HG03025 (cell line): ENCODE results near the gene PDE6C.

Experiments
- ATAC-seq: cut with Tn5 transposase; IDR thresholded peaks from one replicate; pipeline ENCODE4 v1.9.1; 2021; ENCODE audit warnings: mild to moderate bottlenecking, moderate library complexity; ENCODE audit not compliant: unreplicated experiment, low FRiP score

Gene PDE6C

DNA sequence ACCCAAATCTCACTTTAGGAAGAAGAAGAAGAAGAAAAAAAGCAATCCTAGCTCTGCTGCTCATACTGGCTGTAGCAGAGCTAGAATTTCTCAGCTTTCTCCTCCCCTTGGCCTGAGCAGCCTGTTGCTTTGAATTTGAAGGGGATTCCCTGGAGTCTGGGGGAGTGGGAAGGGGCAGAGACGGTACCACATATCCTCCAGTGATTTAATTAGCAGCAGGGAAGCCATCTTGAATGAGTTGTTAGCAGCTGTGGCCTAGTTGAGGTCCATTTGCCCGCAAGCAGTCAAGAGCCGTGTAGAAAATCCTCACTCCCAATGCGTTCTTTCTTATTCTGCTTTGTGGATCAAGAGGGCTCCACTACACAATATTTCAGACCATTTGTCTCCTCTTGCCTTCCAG lies 16.5 kb downstream of the PDE6C start:
- no peak for ATAC-seq

- ATAC-seq, result no peak
Observed at GRCh38 chr10:93629647-93630305, 17.4 kb downstream of the PDE6C start.

- no peak for ATAC-seq
Observed at GRCh38 chr10:93630625-93631557, 18.6 kb downstream of the PDE6C start.

GRCh38 chr10:93639791-93640190 lies 27.5 kb downstream of the PDE6C start:
- no peak for ATAC-seq

DNA sequence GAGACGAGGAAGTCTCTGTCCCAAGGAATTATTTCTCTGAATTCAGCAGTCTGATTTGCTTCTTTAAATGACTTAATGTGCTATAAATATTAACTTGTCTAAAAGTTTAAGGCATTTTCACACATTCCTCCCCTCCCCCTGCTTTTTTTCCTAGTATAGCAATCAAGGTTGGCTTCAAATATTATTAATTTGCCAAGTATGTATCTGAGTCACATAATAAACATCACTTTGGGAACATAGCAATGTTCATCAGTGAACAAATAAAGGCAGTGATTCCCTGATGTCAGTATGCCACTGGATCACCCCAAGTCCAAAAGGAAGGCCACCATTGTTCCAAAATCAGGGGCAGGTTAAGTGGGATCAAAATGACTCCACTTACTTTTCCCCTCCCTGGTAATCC lies 40.5 kb downstream of the PDE6C start:
- no peak for ATAC-seq

- no peak for ATAC-seq
Observed at GRCh38 chr10:93654201-93654600, 41.9 kb downstream of the PDE6C start.

DNA sequence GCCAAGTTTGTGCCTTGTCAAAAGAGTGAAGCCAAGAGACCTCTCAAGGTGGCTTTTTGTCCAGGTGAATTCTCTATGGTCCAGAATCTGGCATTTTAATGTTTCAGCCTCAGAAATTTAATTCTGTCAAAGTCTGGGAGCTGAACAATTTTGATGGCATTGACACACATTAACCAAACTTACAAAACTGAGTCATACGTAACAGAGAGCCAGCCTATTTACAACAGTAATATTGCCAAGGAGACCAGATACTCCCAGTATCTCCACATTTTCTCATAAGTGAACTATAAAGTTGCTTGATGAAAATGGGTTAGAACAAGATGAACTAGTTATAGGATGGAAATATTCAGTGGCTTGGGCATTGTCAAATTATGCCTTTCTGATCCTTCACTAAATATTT lies 43.8 kb downstream of the PDE6C start:
- no peak for ATAC-seq

DNA sequence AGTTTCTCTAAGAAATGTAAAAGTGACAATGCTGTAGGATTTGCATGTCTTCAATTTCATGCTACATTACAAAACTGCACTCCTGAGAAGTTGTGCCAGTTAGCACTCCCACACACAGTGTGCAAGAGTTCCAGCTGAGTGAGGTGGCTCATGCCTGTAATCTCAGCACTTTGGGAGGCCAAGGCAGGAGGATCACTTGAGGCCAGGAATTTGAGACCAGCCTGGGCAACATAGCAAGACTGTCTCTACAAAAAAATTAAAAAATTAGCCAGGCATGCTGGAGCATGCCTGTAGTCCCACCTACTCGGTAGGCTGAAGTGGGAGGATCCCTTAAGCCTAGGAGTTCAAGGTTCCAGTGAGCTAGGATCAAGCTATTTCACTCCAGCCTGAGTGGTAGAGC lies 45.4 kb downstream of the PDE6C start:
- ATAC-seq, result no peak

DNA sequence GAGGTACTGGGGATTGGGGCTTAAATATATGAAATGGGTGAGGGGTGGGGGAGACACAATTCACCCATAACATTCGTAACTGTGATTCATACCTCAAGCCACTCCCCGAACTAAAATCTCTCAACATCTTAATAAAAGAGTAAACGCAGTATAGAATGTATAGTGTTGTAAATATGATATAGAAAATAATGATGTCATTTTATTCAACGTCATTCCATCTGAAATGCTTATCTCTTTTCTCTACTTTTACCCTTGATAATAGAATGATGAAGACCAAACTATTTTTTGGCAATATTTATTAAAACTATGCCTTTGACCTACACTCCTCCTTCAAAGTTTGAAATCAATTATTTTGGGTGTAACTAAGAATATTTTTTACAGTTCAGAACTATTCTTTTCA lies 53.7 kb downstream of the PDE6C start:
- no peak for ATAC-seq

DNA sequence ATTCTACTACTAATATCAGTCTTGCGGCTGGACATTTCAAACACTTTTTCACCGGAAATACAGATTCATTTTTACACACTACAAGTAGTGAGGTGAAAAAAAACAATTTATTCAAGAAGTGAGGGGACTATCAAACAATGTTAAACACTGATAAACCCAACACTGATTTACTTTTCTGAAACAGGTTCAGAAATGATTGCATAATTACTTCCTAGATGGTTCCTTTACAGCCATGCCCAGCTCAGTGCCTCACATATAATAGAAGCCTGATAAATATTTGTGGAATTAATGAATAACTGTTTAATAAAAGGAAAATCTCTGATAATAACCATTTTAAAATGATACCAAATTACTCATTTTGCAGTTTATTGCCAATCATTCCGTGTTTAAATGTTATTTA lies 55.5 kb downstream of the PDE6C start:
- ATAC-seq, result no peak

- no peak for ATAC-seq
Observed at GRCh38 chr10:93670372-93670771, 58.0 kb downstream of the PDE6C start.

DNA sequence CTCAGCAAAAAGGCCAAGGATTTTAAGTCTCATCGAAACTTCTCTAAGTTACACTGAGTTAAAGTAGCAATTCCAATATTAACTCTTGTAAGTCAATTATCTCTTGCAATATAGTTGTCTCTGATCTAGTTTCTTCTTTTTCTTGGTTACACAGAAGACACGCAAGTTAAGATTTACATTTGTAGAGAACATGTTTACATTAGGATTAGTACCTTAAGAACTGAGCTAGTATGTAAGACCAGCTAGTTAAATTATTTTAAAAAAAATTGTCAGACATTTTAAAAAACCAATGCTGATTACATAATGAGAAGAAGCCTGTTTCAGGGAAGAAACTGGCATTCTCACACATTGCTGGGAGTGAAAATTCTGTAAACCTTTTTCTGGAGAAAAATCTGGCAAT lies 58.7 kb downstream of the PDE6C start:
- no peak for ATAC-seq

GRCh38 chr10:93672022-93672678 lies 59.8 kb downstream of the PDE6C start:
- ATAC-seq, result no peak

- ATAC-seq, result no peak
Observed at GRCh38 chr10:93672890-93673289, 60.6 kb downstream of the PDE6C start.

DNA sequence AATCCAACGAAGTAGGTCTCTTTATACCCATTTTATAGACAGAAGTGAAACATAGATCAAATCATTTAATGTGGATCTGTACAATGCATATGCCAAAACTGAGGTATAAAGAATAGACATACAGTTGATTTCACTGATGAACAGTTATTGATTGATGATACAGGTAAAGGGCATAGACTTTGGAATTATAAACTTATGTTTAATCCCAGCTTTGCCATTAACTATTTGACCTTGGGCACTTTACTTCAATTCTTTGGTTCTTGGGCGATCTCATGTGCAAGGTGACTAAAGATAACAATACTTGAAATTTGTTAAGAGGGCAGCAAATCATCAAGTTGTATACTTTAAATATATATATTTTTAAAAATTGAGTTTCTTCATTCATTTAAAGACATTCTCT lies 61.5 kb downstream of the PDE6C start:
- ATAC-seq, result no peak

DNA sequence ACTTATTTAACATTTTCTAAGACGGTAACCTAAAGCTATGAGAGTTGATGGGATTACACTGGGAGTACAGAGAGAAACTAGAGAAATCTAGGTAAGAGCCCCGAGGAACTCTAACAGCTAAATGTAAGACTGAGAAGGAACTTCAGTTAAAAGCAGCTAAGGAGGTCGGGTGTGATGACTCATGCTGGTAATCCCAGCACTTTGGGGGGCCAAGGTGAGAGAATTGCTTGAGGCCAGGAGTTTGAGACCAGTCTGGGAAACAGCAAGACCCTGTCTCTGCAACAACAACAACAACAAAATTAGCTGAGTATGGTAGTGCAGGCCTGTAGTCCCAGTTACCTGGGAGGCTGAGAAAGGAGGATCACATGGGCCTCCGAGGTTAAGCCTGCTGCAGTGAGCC lies 66.0 kb downstream of the PDE6C start:
- ATAC-seq, result no peak

DNA sequence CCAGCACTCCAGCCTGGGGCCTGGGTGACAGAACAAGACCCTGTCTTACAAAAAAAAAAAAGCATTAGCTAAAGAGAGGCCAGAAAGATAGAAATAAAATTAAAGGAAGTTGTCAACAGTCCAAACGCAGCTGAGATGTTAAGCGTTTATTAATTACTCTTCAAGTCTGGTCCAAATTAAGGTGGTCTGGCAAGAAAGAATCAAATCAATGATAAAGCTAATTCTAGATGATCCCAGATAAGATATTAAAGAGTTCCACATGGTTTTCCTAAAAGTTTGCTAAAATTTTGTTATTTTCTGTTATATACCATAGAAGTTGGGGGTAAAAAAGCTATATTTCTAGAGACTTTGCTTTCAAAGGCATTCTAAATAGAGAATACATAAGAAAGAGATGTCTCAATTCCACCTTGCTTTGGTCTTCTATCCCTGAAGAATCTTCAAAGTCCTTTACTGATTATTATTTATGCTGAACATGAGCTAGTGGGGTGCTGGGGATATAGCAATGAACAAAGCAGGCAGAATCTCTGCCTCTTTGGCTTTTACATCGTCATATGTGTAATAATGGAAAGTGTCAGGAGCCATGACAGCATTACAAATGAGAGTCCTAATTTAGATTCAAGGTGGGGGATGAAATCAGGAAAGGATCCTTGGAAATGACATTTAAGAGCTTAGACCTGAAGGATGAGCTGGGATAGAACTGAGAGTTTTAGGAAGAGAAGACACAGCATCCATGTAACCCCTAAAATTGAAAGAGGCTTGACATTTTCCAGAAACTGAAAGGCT lies 66.7 kb downstream of the PDE6C start:
- no peak for ATAC-seq

- ATAC-seq, result no peak
Observed at GRCh38 chr10:93680412-93681047, 68.2 kb downstream of the PDE6C start.

GRCh38 chr10:93687737-93688136 lies 75.4 kb downstream of the PDE6C start:
- no peak for ATAC-seq

GRCh38 chr10:93695740-93696139 lies 83.4 kb downstream of the PDE6C start:
- ATAC-seq, result no peak
